Activated T-helper 9 cell treated with anti-CD3 and anti-CD28 coated beads, Interleukin-2, amount 50 U/mL, for 16 hours (primary cell): ENCODE results near the gene SLC39A8.

Experiments
- DNase-seq: peaks from one replicate; pipeline ENCODE4 v3.0.0-alpha.2; 2020; ENCODE audit warnings: low read depth

The SLC39A8 gene

GRCh38 chr4:102339018-102339417 lies 6.3 kb downstream of the SLC39A8 start:
- DNase-seq, result no peak

- no peak for DNase-seq
These were observed 6.9 kb downstream of the SLC39A8 start for GRCh38 chr4:102338405-102338804.

- no peak for DNase-seq
These were observed 9.7 kb downstream of the SLC39A8 start for GRCh38 chr4:102335616-102336015.

- no peak for DNase-seq
These were observed 10.7 kb downstream of the SLC39A8 start for GRCh38 chr4:102334624-102335023.

GRCh38 chr4:102333787-102334186 lies 11.5 kb downstream of the SLC39A8 start:
- DNase-seq, result no peak

GRCh38 chr4:102328045-102328444 lies 17.2 kb downstream of the SLC39A8 start:
- no peak for DNase-seq

GRCh38 chr4:102326951-102327350 lies 18.3 kb downstream of the SLC39A8 start:
- no peak for DNase-seq

GRCh38 chr4:102324730-102325129 lies 20.6 kb downstream of the SLC39A8 start:
- DNase-seq, result no peak

GRCh38 chr4:102322736-102323135 lies 22.5 kb downstream of the SLC39A8 start:
- DNase-seq, result no peak

- no peak for DNase-seq
These were observed 23.9 kb downstream of the SLC39A8 start for GRCh38 chr4:102321260-102321995.

- DNase-seq, result no peak
These were observed 25.7 kb downstream of the SLC39A8 start for GRCh38 chr4:102319594-102319993.

GRCh38 chr4:102318526-102318925 lies 26.8 kb downstream of the SLC39A8 start:
- no peak for DNase-seq

- no peak for DNase-seq
These were observed 27.2 kb downstream of the SLC39A8 start for GRCh38 chr4:102318105-102318504.

GRCh38 chr4:102317459-102317858 lies 27.8 kb downstream of the SLC39A8 start:
- no peak for DNase-seq

- no peak for DNase-seq
These were observed 28.7 kb downstream of the SLC39A8 start for GRCh38 chr4:102316585-102316984.

- no peak for DNase-seq
These were observed 29.8 kb downstream of the SLC39A8 start for GRCh38 chr4:102315532-102315931.

GRCh38 chr4:102312417-102312816 lies 32.9 kb downstream of the SLC39A8 start:
- DNase-seq, result no peak

GRCh38 chr4:102311912-102312311 lies 33.4 kb downstream of the SLC39A8 start:
- no peak for DNase-seq

GRCh38 chr4:102311407-102311806 lies 33.9 kb downstream of the SLC39A8 start:
- no peak for DNase-seq

- no peak for DNase-seq
These were observed 37.1 kb downstream of the SLC39A8 start for GRCh38 chr4:102308032-102308799.

- DNase-seq, result no peak
These were observed 39.6 kb downstream of the SLC39A8 start for GRCh38 chr4:102305666-102306065.

- DNase-seq, result no peak
These were observed 42.5 kb downstream of the SLC39A8 start for GRCh38 chr4:102302762-102303161.

GRCh38 chr4:102301167-102301566 lies 44.1 kb downstream of the SLC39A8 start:
- DNase-seq, result no peak
